Caki2 (cell line): ENCODE results near the gene CDK11B. TPM values are rescaled to one million over a fixed set of nuclear protein-coding genes. Genes with fewer than 3 reads are reported as not detected.
"Not testable (repeated sequence)": the region's sequence is repeated elsewhere in the genome, so short reads cannot be mapped to it uniquely, and the experiment has no call there.

ENCODE experiments used
- DNase-seq: peaks from one replicate; pipeline ENCODE4 v3.0.0-alpha.2; 2015; ENCODE audit warnings: low read depth
- in situ Hi-C: cut with HindIII; loops from 2 replicates; pipeline ENCODE4 v1.10.0; 2016; ENCODE audit warnings: low sequenced_read_pairs, low pct_unique_long_range_greater_than_20kb, mixed read lengths
- total RNA-seq: library from RNA; depleted of rRNA; stranded (reverse); fragments of >200 nt; shearing (Covaris generic); gene quantifications from 2 replicates; pipeline ENCODE4 v1.2.3, GENCODE V29; 2014; ENCODE audit warnings: low replicate concordance; rRNA removed

Gene CDK11B
- total RNA-seq: 4.4 and 5.5 TPM in 2 replicates

- in situ Hi-C loops: not testable (repeated sequence)
- peak; percentile 93 for DNase-seq
These were observed at the start of gene CDK11B for GRCh38 chr1:1658583-1659549. CDK11B (minus strand) TSS chr1:1659004; CDS start chr1:1657485, 1,519 bp downstream.

GRCh38 chr1:1707897-1708296 lies 49.1 kb upstream of the CDK11B start:
- DNase-seq, in situ Hi-C loops: not testable (repeated sequence)

DNA sequence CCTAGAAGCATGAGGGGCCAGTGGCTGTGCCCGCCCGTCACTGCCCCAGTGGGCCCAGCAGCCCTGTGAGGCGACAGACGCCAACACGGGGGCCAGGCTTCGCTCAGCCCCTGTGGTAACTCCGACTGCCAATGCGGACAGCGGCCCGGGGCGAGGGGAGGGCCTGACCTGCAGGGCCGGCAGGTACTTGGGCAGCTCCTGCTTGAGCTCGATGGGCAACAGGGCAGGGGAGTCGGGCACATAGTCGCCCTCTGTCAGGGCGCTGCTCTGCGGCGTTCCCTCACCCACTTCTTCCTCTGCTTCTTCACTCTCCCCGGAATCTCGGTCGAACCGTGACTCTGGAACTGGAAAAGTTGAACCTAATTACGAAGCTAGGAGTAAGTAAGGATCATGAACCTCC lies 48.4 kb upstream of the CDK11B start:
- in situ Hi-C loops, DNase-seq: not testable (repeated sequence)

- DNase-seq, in situ Hi-C loops: not testable (repeated sequence)
These were observed 46.8 kb upstream of the CDK11B start for GRCh38 chr1:1705623-1706022.

DNA sequence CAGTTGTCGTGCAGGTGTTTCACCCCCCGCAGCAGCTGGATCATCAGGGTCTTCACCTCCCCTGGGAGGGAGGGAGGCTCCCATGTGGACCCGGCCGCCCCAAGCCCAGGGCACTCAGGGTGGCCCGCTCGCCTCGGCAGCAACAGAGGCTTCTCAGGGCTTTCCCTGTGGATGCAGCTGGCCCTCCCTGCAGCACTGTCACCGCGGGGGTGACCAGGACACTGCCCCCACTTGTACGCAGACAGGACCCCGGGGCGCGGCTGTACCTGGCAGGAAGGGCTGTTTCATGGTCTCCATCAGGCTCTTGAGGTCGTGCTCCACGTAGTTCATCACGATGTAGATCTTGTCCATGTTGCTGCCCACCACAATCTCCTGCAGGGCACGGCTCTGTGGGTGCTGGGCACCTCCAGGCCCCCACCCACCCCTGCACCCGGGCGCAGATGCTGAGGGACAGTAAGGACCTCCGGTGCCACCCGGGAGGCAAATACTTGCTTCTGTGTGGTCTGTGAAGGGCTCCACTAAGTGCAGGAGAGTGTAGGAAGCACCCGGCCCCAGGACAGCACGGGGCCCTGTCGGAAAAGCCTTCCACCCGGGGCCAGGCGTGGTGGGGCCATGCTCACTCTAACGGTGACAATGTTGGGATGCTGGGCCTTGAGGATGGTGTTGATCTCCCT lies 45.6 kb upstream of the CDK11B start:
- DNase-seq, in situ Hi-C loops: not testable (repeated sequence)

DNA sequence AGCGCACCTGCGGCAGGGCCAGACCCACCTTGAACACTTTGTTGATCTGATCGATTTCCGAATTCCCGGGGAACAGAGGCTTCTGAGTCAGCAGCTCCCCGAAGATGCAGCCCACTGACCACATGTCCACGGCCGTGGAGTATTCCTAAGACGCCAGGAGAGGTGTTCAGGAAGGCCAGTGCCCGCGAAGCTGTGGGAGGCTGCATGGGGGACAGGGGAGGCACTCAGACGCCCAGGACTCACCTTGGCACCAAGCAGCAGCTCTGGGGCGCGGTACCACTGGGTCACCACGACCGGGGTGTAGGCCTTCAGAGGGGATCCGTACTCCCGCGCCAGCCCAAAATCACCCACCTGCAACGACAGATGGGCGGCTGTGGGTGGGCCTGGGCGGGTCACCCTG lies 45.0 kb upstream of the CDK11B start:
- no peak for DNase-seq
- in situ Hi-C loops: no loop called here

DNA sequence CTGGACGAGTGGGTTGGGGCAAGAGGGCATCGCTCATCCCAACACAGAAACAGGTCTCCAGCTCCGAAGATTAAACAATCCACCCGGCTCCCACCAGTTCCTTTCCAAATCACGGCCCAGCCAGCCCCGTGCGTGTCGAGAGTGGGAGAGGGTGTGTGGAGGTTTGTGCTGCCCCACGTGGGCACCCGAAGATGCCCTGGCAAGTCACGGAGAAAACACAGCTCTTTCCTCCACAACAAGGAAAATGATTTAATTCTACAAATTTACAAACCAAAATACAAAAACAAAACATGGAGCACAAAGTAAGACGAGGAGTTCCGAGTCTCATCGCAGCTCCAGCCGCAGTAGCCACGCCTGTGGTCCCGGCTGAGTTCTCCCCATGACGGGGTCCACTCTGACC lies 43.7 kb upstream of the CDK11B start:
- DNase-seq, in situ Hi-C loops: not testable (repeated sequence)

DNA sequence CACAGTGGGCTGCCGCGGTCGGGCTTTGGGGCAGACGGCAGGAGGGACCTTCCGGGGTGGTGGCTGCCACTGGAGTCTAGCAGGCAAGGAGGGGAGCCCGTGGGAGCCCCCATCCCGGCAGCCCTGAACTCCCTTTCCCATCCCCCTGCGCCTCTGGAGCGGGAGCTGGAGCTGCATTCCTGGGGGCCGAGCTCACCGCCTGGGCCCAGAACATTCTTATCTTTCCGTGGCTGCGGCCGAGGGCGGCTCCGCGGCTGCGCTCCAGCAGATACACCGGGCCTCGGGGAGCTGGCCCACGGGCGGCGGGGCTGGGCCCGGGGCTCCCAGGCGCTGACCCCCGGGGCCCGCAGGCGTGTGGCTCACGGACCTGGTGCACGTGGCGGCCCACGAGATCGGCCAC lies 41.8 kb upstream of the CDK11B start:
- in situ Hi-C loops, DNase-seq: not testable (repeated sequence)

GRCh38 chr1:1700067-1700466 lies 41.3 kb upstream of the CDK11B start:
- in situ Hi-C loops, DNase-seq: not testable (repeated sequence)

DNA sequence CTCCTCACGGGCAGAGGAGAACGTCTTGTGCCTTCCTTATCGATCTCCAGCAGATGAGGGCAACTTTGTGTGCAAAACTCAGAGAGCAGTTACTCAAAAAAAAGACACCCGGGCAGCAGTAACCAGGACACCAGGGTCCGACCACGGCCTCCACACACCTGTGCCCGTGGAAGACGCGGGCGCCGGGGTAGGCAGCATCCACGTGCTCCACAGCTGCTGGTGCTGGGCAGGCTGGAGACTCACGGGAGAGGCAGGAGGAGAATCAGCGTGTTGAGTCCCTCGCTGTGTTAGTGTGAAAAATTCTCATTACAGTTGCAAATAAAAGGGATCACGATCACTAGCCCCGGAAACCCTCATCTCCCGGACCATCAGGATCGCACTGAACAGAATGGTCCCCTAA lies 40.3 kb upstream of the CDK11B start:
- DNase-seq, in situ Hi-C loops: not testable (repeated sequence)

DNA sequence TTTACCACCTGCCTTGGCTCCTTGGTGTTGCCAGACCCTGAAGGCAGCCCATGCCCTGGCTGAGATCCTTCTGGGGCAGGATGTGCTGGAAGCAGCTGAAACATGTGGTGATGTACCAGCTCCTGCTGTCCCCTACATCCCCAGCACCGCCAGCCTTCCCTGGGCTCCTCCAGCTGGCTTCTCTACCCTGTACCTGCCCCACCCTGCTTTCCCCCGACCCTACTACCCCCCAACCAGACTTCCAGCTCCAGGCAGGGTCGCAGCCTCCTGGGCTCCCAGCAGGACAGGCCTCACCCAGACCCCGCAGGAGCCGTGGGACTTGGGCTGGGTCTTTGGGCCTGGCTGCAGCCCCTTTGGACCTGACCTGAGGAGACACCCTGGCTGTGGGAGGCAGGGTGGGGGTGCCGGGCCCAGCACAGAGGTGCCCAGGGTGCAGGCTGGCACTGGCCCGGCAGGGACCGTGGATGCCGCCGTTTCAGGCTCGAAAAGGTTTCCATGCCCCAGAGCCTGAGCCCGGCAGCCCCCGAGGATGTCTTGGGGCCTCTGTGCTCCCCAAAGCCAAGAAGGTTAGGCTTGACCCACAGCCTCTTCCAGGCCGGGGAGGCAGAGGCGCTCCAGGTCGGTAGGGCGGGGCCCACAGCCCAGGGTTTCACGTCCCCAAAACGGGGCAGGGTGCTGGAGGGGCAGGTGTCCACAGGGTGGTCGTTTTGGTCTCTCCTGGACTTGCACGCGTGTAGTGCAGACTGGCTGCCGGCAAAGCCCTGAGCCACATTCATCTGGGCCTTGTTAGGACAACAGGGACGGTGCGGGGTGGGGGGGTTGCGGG lies 38.8 kb upstream of the CDK11B start:
- in situ Hi-C loops, DNase-seq: not testable (repeated sequence)

- in situ Hi-C loops, DNase-seq: not testable (repeated sequence)
These were observed 37.9 kb upstream of the CDK11B start for GRCh38 chr1:1696431-1697357.

DNA sequence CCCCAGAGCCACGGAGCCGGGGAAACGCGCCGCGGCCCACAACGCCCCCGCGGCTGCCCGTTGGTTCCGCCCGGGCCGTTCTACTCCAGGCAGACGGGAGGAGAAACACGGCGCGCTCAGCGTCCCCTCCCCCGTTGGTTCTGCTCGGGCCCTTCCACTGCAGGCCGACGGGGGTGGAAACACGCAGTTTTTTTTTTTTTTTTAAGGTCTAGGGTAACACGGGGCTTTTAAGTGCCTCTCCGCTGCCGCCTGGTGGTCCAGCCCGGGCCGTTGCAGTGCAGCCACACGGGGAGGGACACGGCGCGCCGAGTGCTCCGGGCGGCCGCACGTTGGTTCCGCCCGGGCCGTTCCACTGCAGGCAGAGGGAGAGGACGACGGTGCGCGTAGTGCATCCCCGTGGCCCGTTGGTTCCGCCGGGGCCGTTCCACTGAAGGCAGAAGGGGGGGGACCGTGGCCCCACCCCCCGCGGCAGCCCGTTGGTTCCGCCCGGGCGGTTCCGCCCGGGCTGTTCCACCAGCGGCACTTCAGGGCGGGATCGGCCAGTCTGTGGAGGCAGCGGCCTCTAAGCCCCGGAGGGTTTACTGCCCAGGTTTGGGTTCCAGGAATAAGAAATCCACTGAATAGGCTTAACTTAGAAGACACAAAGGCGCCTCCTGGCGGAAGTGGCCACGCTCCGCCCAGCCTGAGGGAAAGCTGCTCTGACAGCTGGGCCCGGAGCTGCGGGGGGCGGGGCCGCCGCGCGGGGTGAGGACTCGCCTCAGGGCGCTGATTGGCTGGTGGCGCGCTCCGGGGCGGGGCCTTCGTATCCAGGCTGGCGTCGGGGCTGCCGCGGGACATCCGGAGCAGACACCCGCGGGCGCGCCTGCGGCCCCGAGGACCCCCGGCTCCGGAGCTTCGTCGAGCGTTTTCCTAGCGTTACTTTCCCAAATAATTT lies 34.2 kb upstream of the CDK11B start, which contains the start of gene SLC35E2B:
Gene SLC35E2B (minus strand): TSS at position 82 of the 934 bp plus-strand sequence. CDS start 16,096 bp downstream, outside the sequence.
- DNase-seq: peak; percentile 78
- in situ Hi-C loops: not testable (repeated sequence)

- peak; percentile 53 for DNase-seq
These were observed 33.5 kb upstream of the CDK11B start for GRCh38 chr1:1692324-1692713.

DNA sequence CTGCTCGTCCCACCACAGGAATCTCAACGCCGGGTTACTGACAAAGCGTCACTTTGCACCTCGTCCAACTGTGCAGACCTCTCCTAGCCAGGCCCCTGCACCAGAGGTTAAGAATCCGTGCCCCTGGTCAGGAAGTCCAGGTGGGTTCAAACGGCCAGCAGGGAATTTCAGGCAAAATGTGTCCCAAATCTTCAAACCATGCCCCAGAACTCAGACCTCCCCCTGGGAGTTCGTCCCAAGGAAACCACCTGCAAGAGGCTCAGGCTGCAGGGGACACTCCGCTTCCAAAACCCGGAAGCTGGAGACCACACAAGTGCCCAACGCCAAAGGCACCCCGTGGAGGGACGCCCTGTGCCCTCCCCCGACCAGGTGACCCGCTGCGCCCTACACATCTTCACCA lies 32.6 kb upstream of the CDK11B start:
- DNase-seq, in situ Hi-C loops: not testable (repeated sequence)

More at GRCh38 chr1:1692324-1692713, 33.5 kb upstream of the CDK11B start:
- in situ Hi-C loops: not testable (repeated sequence)

DNA sequence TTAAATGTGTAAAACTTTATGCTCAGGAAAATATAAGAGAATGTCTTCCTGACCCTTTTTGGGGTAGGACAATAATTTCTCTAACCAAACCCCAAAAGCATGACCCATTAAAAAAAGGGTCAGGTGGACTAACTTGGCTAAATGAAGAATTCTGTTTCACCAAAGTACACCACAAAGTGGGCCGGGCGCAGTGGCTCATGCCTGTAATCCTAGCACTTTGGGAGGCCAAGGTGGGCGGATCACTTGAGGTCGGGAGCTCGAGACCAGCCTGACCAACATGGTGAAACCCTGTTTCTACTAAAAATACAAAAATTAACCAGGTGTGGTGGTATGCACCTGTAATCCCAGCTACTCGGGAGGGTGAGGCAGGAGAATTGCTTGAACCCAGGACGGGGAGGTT lies 30.7 kb upstream of the CDK11B start:
- DNase-seq, in situ Hi-C loops: not testable (repeated sequence)
